A549 (cell line): ENCODE results near the gene SPATA2L. TPM values are rescaled to one million over a fixed set of nuclear protein-coding genes. Genes with fewer than 3 reads are reported as not detected.

Experiments used
- ATAC-seq, 2 experiments: fragments of 200-7000 bp in 1 of 2; fragments of >200 bp in 1 of 2; cut with Nextera tagmentation in 1 of 2; cut with Tn5 transposase in 1 of 2; 3 replicates each; pipeline versions ENCODE4 v1.8.0 to v1.9.1; 2018 to 2020; ENCODE audit warnings: mild to moderate bottlenecking in 1 of 2, moderate library complexity in 1 of 2
- CTCF ChIA-PET: fragments of 300-600 bp; sonication (Branson Sonifier 250); formaldehyde crosslinking; extraction: SDS; loops from one replicate; lab custom pipeline; 2021; ENCODE audit warnings: antibody characterized with exemption, inconsistent platforms; lab: Yijun Ruan, JAX
- POLR2A ChIA-PET: fragments of 350-600 bp; formaldehyde crosslinking; extraction: SDS; loops from one replicate; lab custom pipeline; 2021; ENCODE audit warnings: antibody characterized with exemption, inconsistent platforms; lab: Yijun Ruan, JAX
- DNase-seq, 2 experiments: peaks; one replicate each; pipeline versions ENCODE4 v3.0.0 to v3.0.0-alpha.2; 2011 to 2016; ENCODE audit warnings: low read depth in 1 of 2, low spot score in 1 of 2
- FAIRE-seq: peaks from 2 replicates; lab custom pipeline; 2011; peaks lifted over from hg19 to GRCh38; lab: Jason Lieb, UNC
- H3K27ac ChIP-seq, 2 experiments: fragments of >200 bp; sonication (Bioruptor Twin); formaldehyde crosslinking; 3 replicates each; pipeline ENCODE4 v1.5.1; 2016 to 2017
- H3K4me1 ChIP-seq: fragments of >200 bp; sonication (Bioruptor Twin); formaldehyde crosslinking; 3 replicates; pipeline ENCODE4 v1.6.1; 2016
- H3K4me2 ChIP-seq: fragments of >200 bp; sonication (Bioruptor Twin); formaldehyde crosslinking; 3 replicates; pipeline ENCODE4 v1.6.1; 2016
- H3K4me3 ChIP-seq: fragments of >200 bp; sonication (Bioruptor Twin); formaldehyde crosslinking; 3 replicates; pipeline ENCODE4 v1.5.1; 2016
- H3K9me3 ChIP-seq: fragments of >200 bp; sonication (Bioruptor Twin); formaldehyde crosslinking; 3 replicates; pipeline ENCODE4 v1.6.1; 2016
- CEBPB ChIP-seq, 2 experiments: fragments of >200 bp in 1 of 2; sonication (Bioruptor Twin) in 1 of 2; formaldehyde crosslinking in 1 of 2; IDR thresholded peaks; 2 replicates each; pipeline ENCODE4 v1.6.1; 2012 to 2016
- CHD2 ChIP-seq: fragments of 150-350 bp; IDR thresholded peaks from 2 replicates; pipeline ENCODE4 v1.6.1; 2014; ENCODE audit warnings: low read length; ENCODE audit not compliant: partially characterized antibody
- E2F6 ChIP-seq: IDR thresholded peaks from 2 replicates; pipeline ENCODE4 v1.6.1; 2012; ENCODE audit warnings: low read depth, borderline replicate concordance
- EHMT2 ChIP-seq: fragments of 200-600 bp; sonication (generic); IDR thresholded peaks from 2 replicates; pipeline ENCODE4 v1.6.1; 2016; ENCODE audit warnings: antibody characterized with exemption, low read depth, mild to moderate bottlenecking, moderate library complexity
- ELK1 ChIP-seq: fragments of 150-350 bp; IDR thresholded peaks from 2 replicates; pipeline ENCODE4 v1.6.1; 2014; ENCODE audit warnings: low read depth, mild to moderate bottlenecking, low read length
- ESRRA ChIP-seq: fragments of 150-350 bp; IDR thresholded peaks from 2 replicates; pipeline ENCODE4 v1.6.1; 2014; ENCODE audit warnings: mild to moderate bottlenecking, low read length, borderline replicate concordance
- FOSB ChIP-seq: fragments of 250-450 bp; sonication (Bioruptor Pico); IDR thresholded peaks from 2 replicates; pipeline ENCODE4 v1.5.0; 2020; ENCODE audit warnings: mild to moderate bottlenecking, moderate library complexity
- FOSL2 ChIP-seq, 2 experiments: fragments of 450-650 bp in 1 of 2; fragments of >200 bp in 1 of 2; sonication (Bioruptor Twin) in 1 of 2; formaldehyde crosslinking; IDR thresholded peaks; 2 replicates each; pipeline versions ENCODE4 v1.5.0 to v1.6.1; 2016 to 2020; ENCODE audit warnings: mild to moderate bottlenecking in 1 of 2, moderate library complexity in 1 of 2
- GATA3 ChIP-seq: IDR thresholded peaks from 2 replicates; pipeline ENCODE4 v1.6.1; 2012; ENCODE audit warnings: borderline replicate concordance
- HDAC2 ChIP-seq: fragments of 200-600 bp; sonication (generic); IDR thresholded peaks from 2 replicates; pipeline ENCODE4 v1.6.1; 2016
- HES2 ChIP-seq: fragments of >200 bp; sonication (Bioruptor Twin); formaldehyde crosslinking; IDR thresholded peaks from 2 replicates; pipeline ENCODE4 v1.6.1; 2016
- HMGXB4 ChIP-seq: fragments of 250-450 bp; sonication (Bioruptor Pico); IDR thresholded peaks from 2 replicates; pipeline ENCODE4 v1.5.0; 2021; ENCODE audit warnings: mild to moderate bottlenecking, moderate library complexity, borderline replicate concordance
- JUN ChIP-seq, 2 experiments: fragments of >200 bp; sonication (Bioruptor Twin); formaldehyde crosslinking; IDR thresholded peaks; 2 replicates in 1 of 2; 3 replicates in 1 of 2; pipeline ENCODE4 v1.6.1; 2016 to 2017
- MAX ChIP-seq: IDR thresholded peaks from 2 replicates; pipeline ENCODE4 v1.6.1; 2012
- MAZ ChIP-seq: fragments of 150-350 bp; IDR thresholded peaks from 2 replicates; pipeline ENCODE4 v1.6.1; 2014; ENCODE audit warnings: antibody characterized with exemption, low read depth, low read length, borderline replicate concordance
- PBX3 ChIP-seq: IDR thresholded peaks from 2 replicates; pipeline ENCODE4 v1.6.1; 2012
- PHF8 ChIP-seq: fragments of 200-600 bp; sonication (generic); IDR thresholded peaks from 2 replicates; pipeline ENCODE4 v1.6.1; 2016; ENCODE audit warnings: low read depth, mild to moderate bottlenecking, antibody characterized with exemption, moderate library complexity, borderline replicate concordance
- POLR2AphosphoS2 ChIP-seq: conservative IDR thresholded peaks from 2 replicates; pipeline ENCODE4 v1.6.1; 2012; ENCODE audit warnings: low read length, improper control_type of control experiment, inconsistent platforms
- RAD21 ChIP-seq, 2 experiments: fragments of >200 bp in 1 of 2; sonication (Bioruptor Twin) in 1 of 2; formaldehyde crosslinking in 1 of 2; IDR thresholded peaks in 1 of 2; conservative IDR thresholded peaks in 1 of 2; 2 replicates in 1 of 2; 3 replicates in 1 of 2; pipeline ENCODE4 v1.6.1; 2012 to 2018; ENCODE audit warnings: inconsistent platforms in 1 of 2
- RCOR1 ChIP-seq: fragments of 150-350 bp; IDR thresholded peaks from 2 replicates; pipeline ENCODE4 v1.6.1; 2014; ENCODE audit warnings: antibody characterized with exemption, low read length, low read depth
- REST ChIP-seq: fragments of 200-600 bp; sonication (generic); IDR thresholded peaks from 2 replicates; pipeline ENCODE4 v1.6.1; 2016; ENCODE audit warnings: antibody characterized with exemption, mild to moderate bottlenecking, moderate library complexity
- SMC3 ChIP-seq: fragments of >200 bp; sonication (Bioruptor Twin); formaldehyde crosslinking; IDR thresholded peaks from 3 replicates; pipeline ENCODE4 v1.6.1; 2018; ENCODE audit warnings: inconsistent platforms
- SREBF2 ChIP-seq: fragments of 450-650 bp; IDR thresholded peaks from 2 replicates; pipeline ENCODE4 v1.6.1; 2014; ENCODE audit warnings: mild to moderate bottlenecking, moderate library complexity
- WGBS: methylation state at CpG from one replicate; pipeline ENCODE4 v1.1.6; 2017; ENCODE audit errors: missing lambda C conversion rate; 5-methylcytosine and 5-hydroxymethylcytosine counted together
- polyA plus RNA-seq, 4 experiments: library from polyadenylated mRNA; depleted of rRNA in 3 of 4; stranded (reverse); fragments of >200 nt; fragmentation: RNase III in 1 of 4; extraction: RNeasy Plus Mini Kit Qiagen cat#74134 plus additional on column Dnase treatment in 1 of 4; gene quantifications; 2 replicates in 3 of 4; 3 replicates in 1 of 4; pipeline ENCODE4 v1.2.3, GENCODE V29; 2011 to 2017

SPATA2L gene
- polyA plus RNA-seq, 2 of the 4 experiments (the other 2 are of a cell fraction), result 3.5 to 5.2 TPM

- H3K4me3 ChIP-seq, result peak overlapping the region; percentile 94
- H3K9me3 ChIP-seq, result no peaks in the 10 kb centered on the region
- H3K4me2 ChIP-seq, result peak overlapping the region; percentile 98
- FAIRE-seq (no peak), DNase-seq (peak in 1 of 2 experiments; percentile 78), ATAC-seq (peak; percentile 5 to 21; a peak in 5 of 6 replicates)
- TF ChIP-seq RCOR1 (no peak), MAX (peak; percentile 64)
- peaks cover 32% of the 10 kb centered on the region for H3K4me1 ChIP-seq
- H3K27ac ChIP-seq, result peak overlapping the region; percentile 96 to 99
- POLR2A ChIA-PET, result no interaction called here
- CTCF ChIA-PET, result interaction anchor here (1.0 to 3.4 kb wide), 3 partner anchors 17 to 147 kb away, joined by 3 to 14 read pairs (median 10); partner anchors contain the start of gene CPNE7
- WGBS, result 40% methylated on average over 34 of the region's 56 CpGs
Measured at GRCh38 chr16:89722392-89723278, 21.1 kb upstream of the SPATA2L start.

- WGBS, result 0% methylated on average over 30 of the region's 112 CpGs
- H3K4me2 ChIP-seq, result peak overlapping the region; percentile 98
- ChIA-PET CTCF (interaction anchor here (2.1 to 3.4 kb wide), 2 partner anchors 16 to 22 kb away, joined by 10 to 14 read pairs; no protein-coding TSS in a partner anchor), POLR2A (no interaction called here)
- H3K4me3 ChIP-seq, result peak overlapping the region; percentile 94
- DNase-seq, result peak; percentile 42 to 56
- no peaks in the 10 kb centered on the region for H3K9me3 ChIP-seq
- no peak for FAIRE-seq
- peaks cover 32% of the 10 kb centered on the region for H3K4me1 ChIP-seq
- peak overlapping the region; percentile 96 to 99 for H3K27ac ChIP-seq
- ATAC-seq, result peak; percentile 39 to 50
- TF ChIP-seq ESRRA (no peak), CEBPB (IDR thresholded peaks at IDR 0.05) (no peak), CHD2 (peak; percentile 72), MAZ (no peak), REST (peak; percentile 68), FOSL2 (IDR thresholded peaks at IDR 0.05) (no peak), FOSL2 (CRISPR knock-in tag; IDR thresholded peaks at IDR 0.05) (peak; percentile 2; the same call in 1 of the 2 replicates), HES2 (no peak), PHF8 (peak; percentile 10; the same call in 1 of the 2 replicates), EHMT2 (no peak), ELK1 (no peak), RAD21 (conservative IDR thresholded peaks at IDR 0.05 in 1 of 2, IDR thresholded peaks at IDR 0.05 in 1 of 2) (no peak), HMGXB4 (CRISPR knock-in tag) (no peak), SREBF2 (no peak), GATA3 (no peak), SMC3 (no peak), JUN (IDR thresholded peaks at IDR 0.05) (0 out of 5 replicates have a peak, but pooled peaks of 1 of the 2 experiments have one; percentile 13), HDAC2 (no peak), E2F6 (0 out of 2 replicates have a peak, but pooled peaks have one; percentile 32), PBX3 (peak; percentile 19), POLR2AphosphoS2 (no peak), FOSB (CRISPR knock-in tag) (no peak)
Measured at GRCh38 chr16:89721546-89722391, 20.3 kb upstream of the SPATA2L start.
